ENCODE data around the gene RDH5.

RDH5 gene

DNA sequence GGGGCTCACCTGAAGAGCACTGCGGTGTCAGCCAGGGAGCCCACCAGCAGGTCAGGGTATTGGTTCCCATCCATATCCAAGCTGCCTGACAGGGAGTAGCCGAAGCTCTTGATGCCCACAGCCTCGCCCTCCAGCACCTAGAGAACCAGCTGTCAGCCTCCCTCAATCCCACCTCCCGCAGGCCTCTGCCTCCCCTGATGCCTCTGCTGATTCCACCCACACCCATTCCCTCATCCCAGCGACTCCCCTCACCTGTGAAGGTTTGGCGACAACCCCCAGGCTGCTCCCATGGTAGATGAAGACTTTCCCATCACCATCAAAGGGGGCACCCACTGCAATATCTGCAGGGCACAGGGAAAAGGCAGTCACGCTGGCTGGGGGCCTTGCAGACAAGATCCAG is 22.5 kb upstream of the RDH5 start:
- no peak for TF ChIP-seq ELF4 (IDR thresholded peaks at IDR 0.05)
- no peak for TF ChIP-seq LEF1 (IDR thresholded peaks at IDR 0.05; ENCODE audit: borderline replicate concordance)
- no peak for TF ChIP-seq BHLHE40 (IDR thresholded peaks at IDR 0.05; ENCODE audit: borderline replicate concordance)
- TF ChIP-seq NFRKB (IDR thresholded peaks at IDR 0.05): no peak
- TF ChIP-seq FOXA1 (IDR thresholded peaks at IDR 0.05): no peak
- no peak for TF ChIP-seq FOXM1 (IDR thresholded peaks at IDR 0.05; ENCODE audit: borderline replicate concordance)
- TF ChIP-seq ARNT (IDR thresholded peaks at IDR 0.05): no peak
- no peak for TF ChIP-seq ZNF384 (IDR thresholded peaks at IDR 0.05)
- TF ChIP-seq FOXK2 (IDR thresholded peaks at IDR 0.05): no peak
- TF ChIP-seq, protein P1, sequence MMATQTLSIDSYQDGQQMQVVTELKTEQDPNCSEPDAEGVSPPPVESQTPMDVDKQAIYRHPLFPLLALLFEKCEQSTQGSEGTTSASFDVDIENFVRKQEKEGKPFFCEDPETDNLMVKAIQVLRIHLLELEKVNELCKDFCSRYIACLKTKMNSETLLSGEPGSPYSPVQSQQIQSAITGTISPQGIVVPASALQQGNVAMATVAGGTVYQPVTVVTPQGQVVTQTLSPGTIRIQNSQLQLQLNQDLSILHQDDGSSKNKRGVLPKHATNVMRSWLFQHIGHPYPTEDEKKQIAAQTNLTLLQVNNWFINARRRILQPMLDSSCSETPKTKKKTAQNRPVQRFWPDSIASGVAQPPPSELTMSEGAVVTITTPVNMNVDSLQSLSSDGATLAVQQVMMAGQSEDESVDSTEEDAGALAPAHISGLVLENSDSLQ (IDR thresholded peaks at IDR 0.05): no peak
- TF ChIP-seq HDGF (IDR thresholded peaks at IDR 0.05; ENCODE audit: borderline replicate concordance): no peak
- TF ChIP-seq SUZ12 (IDR thresholded peaks at IDR 0.05): no peak
- no peak for TF ChIP-seq L3MBTL2 (conservative IDR thresholded peaks at IDR 0.05)
- no peak for TF ChIP-seq TARDBP (IDR thresholded peaks at IDR 0.05)
- TF ChIP-seq CTBP1 (IDR thresholded peaks at IDR 0.05; ENCODE audit: borderline replicate concordance): no peak
- ChIA-PET POLR2A (no interaction called here), CTCF (interaction anchor here (1.0 to 3.2 kb wide), 3 partner anchors 8 to 34 kb away, joined by 3 to 10 read pairs (median 6); a partner anchor contains a TSS)
- no peak for DNase-seq (ENCODE audit: extremely low spot score)

DNA sequence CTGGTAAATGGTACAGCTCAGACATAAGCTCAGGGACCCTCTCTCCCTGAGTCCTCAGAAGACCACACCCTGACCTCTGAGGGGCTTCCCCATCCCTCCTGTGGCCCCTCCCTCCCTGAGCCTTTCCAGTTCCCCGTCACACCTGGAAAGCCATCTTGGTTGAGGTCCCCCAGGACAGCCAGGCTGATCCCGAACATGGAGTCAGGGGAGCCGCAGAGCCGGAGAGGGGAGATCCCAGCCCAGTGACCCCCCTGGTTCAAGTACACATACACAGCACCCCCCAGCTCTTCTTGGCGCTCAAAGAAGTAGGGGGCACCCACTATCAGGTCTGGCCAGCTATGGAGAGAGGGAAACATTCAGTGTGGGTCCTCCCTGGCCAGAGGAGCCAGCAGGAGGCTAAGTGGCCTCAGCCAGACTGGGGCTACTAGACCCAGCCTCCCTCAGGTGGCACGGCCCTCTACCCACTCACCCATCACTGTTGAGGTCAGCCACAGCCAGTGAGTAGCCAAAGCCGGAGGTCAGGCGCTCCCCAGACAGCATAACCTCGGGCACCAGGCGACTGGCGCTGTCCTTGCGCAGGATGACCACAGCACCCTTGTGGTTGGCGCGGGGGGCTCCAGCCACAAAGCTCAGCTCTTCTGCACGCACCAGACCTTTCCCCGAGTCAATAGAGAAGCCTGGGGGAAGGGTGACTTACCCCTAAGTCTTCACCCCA is 21.8 kb upstream of the RDH5 start:
- ChIA-PET CTCF (interaction anchor here (0.6 to 3.2 kb wide), 4 partner anchors 7 to 34 kb away, joined by 3 to 10 read pairs (median 4); a partner anchor contains a TSS), POLR2A (interaction anchor here (0.9 kb wide), 1 partner anchor 17 kb away, joined by 3 read pairs; the partner anchor contains the start of gene BLOC1S1)
- TF ChIP-seq SP1 (IDR thresholded peaks at IDR 0.05) (no peak), FOXA1 (IDR thresholded peaks at IDR 0.05) (no peak), SUZ12 (IDR thresholded peaks at IDR 0.05) (no peak), LEF1 (IDR thresholded peaks at IDR 0.05; ENCODE audit: borderline replicate concordance) (no peak), L3MBTL2 (conservative IDR thresholded peaks at IDR 0.05) (no peak), TARDBP (IDR thresholded peaks at IDR 0.05) (no peak), ARNT (IDR thresholded peaks at IDR 0.05) (no peak), ELF4 (IDR thresholded peaks at IDR 0.05) (no peak), NFRKB (IDR thresholded peaks at IDR 0.05) (no peak), FOXM1 (IDR thresholded peaks at IDR 0.05; ENCODE audit: borderline replicate concordance) (no peak), ZNF384 (IDR thresholded peaks at IDR 0.05) (no peak), BHLHE40 (IDR thresholded peaks at IDR 0.05; ENCODE audit: borderline replicate concordance) (no peak), FOXK2 (IDR thresholded peaks at IDR 0.05) (no peak), CTBP1 (IDR thresholded peaks at IDR 0.05; ENCODE audit: borderline replicate concordance) (no peak), HDGF (IDR thresholded peaks at IDR 0.05; ENCODE audit: borderline replicate concordance) (no peak)
- TF ChIP-seq, protein P1 (IDR thresholded peaks at IDR 0.05): no peak
- no peak for DNase-seq (ENCODE audit: extremely low spot score)

DNA sequence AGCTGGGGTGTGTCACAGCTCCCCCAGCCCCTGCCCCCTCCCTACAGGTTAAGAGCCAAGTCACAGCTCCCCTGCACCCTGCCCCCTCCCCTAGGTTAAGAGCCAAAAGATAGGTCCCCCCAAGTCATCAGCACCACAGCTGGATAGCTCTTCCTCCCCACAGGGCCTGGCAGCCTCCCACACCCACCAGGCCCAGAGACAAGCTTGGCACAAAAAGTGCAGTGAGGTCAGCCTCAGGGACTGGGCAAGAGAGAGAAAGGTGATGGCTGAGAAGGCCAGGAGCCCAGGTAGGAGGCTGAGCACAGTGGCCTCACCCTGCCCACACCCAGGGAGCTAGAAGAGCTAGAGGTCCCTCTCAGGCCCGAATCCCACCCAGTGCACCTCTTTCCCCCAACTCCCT is 21.2 kb upstream of the RDH5 start:
- ChIA-PET POLR2A (interaction anchor here (0.9 kb wide), 1 partner anchor 17 kb away, joined by 3 read pairs; the partner anchor contains the start of gene BLOC1S1), CTCF (interaction anchor here (0.6 to 1.0 kb wide), 3 partner anchors 11 to 33 kb away, joined by 3 to 4 read pairs (median 3); a partner anchor contains a TSS)

GRCh38 chr12:55699471-55700055 is 20.6 kb upstream of the RDH5 start:
- ChIA-PET CTCF (no interaction called here), POLR2A (interaction anchor here (0.9 to 1.2 kb wide), 3 partner anchors 16 to 131 kb away, joined by 3 read pairs; partner anchors contain the start of gene BLOC1S1)
- TF ChIP-seq ARNT (IDR thresholded peaks at IDR 0.05) (no peak), ZNF384 (IDR thresholded peaks at IDR 0.05) (no peak), SUZ12 (IDR thresholded peaks at IDR 0.05) (no peak), SP1 (IDR thresholded peaks at IDR 0.05) (no peak), BHLHE40 (IDR thresholded peaks at IDR 0.05; ENCODE audit: borderline replicate concordance) (no peak), FOXA1 (IDR thresholded peaks at IDR 0.05) (no peak)
- TF ChIP-seq, protein P1 (IDR thresholded peaks at IDR 0.05): no peak
- DNase-seq (ENCODE audit: extremely low spot score): no peak

More for the DNA sequence above, 21.2 kb upstream of the RDH5 start:
- TF ChIP-seq SUZ12 (IDR thresholded peaks at IDR 0.05): no peak
- no peak for TF ChIP-seq BHLHE40 (IDR thresholded peaks at IDR 0.05; ENCODE audit: borderline replicate concordance)
- DNase-seq (ENCODE audit: extremely low spot score): no peak

GRCh38 chr12:55700255-55701018 is 19.8 kb upstream of the RDH5 start:
- TF ChIP-seq, protein P1 (IDR thresholded peaks at IDR 0.05): no peak
- no peak for TF ChIP-seq BHLHE40 (IDR thresholded peaks at IDR 0.05; ENCODE audit: borderline replicate concordance)
- CTCF ChIA-PET: interaction anchor here (0.8 kb wide), 1 partner anchor 37 kb away, joined by 3 read pairs; no protein-coding TSS in a partner anchor
- POLR2A ChIA-PET: interaction anchor here (1.0 to 1.2 kb wide), 2 partner anchors 19 to 130 kb away, joined by 3 read pairs; a partner anchor contains a TSS
- no peak for DNase-seq (ENCODE audit: extremely low spot score)

Measured in HEK293T (cell line).